Hippocampal formation (tissue), 2 donors: Measurements from ENCODE around the gene EPHB3.

ENCODE experiments used
- DNase-seq, 2 donors: peaks; one replicate each; lab custom pipeline; 2025; lab: John Stamatoyannopoulos, UW

EPHB3 gene

DNA sequence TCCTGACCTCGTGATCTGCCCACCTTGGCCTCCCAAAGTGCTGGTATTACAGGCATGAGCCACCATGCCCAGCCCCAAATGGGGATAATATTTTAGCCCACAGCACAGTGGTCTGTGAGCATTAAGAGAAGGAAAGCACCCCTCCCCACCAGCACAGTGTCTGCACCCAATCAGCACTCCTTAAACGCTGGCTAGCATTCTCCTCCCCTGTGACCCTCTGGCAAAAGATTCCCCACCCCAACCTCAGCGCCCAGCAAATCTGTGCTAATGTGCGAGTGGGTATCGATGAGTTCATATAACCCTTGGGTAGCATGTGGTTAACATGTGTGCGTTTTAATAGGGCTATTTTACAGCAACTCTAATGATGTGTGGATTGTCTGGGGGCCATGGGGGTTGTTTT is 18.3 kb upstream of the EPHB3 start:
- DNase-seq: no peak

DNA sequence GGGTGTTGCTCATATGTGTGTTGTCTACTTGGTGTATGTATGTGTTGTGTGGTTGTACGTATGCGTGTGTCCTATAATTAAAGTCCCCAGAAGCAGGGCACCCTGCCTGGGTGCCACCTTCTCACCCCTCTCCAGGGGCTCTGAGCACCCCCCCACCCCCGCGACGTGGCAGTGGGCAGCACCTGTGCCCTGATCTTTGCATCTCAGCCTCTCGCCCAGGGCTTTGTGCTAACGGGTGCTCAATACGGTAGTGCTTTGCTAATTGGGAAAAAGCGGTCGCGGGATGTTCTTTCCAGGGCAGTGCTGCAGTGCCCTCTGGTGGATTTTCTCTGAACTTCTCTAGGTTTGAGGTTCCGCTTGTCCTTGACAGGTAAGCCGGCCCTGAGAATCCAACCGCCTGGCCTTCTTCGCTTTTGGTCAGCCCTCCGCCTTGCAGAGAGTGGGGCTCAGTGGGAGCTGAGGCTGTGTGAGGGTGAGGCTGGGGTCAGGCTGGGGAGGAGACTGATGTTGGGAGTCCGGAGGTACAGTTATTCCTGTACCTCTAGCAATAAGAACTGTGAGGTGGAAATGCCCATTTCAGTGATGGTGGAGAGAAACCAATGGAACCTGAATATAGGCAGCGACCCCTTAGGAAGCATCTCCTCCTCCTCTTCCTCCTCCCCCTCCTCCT is 17.6 kb upstream of the EPHB3 start:
- DNase-seq: peak; percentile 66 to 68

DNA sequence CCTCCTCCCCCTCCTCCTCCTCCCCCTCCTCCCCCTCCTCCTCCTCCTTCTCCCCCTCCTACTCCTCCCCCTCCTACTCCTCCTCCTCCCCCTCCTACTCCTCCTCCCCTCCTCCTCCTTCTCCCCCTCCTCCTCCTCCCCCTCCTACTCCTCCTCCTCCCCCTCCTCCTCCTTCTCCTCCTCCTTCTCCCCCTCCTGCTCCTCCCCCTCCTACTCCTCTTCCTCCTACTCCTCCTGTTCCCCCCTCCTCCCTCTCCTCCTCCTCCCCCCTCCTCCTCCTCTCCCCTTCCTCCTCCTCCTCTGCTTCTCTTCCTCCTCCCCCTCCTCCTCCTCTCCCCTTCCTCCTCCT is 17.1 kb upstream of the EPHB3 start:
- DNase-seq: no peak

DNA sequence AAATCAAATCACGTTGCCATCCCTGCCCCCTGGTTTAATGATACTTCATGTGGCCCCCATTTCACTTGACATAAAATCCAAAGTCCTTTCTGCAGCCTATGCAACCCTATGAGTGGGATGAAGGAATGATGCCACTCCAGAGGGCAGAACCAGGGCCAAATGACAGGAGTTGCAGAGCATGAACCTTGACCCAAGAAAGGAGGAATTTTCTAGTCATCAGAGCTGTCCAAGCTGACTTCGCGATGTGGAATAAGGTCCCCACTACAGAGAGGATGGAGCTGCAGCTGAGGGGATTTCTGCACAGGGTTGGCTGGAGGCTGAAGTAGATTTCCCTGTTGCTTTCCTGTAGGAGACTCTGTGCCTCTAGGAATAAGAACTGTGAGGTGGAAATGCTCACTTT is 15.8 kb upstream of the EPHB3 start:
- no peak for DNase-seq

DNA sequence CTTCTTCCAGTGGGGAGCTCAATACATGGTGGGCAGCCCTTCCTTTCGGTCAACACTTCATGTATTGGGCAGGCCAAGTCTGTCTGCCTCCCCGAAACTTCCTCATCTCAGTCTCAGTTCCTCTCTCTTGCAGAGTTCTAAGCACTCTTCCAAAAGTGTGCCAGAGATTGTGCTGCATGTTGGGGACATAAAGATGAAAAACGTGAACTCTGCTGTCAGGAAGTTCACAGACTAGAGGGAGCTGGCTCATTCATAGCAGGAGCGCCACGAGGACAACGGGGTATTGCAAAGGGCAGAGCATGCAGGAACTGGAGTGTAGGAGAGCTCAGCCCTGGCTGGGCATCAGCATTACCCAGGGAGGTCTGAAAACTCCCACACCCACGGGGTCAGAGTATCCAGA is 15.3 kb upstream of the EPHB3 start:
- DNase-seq: peak in 1 of 2 donors; percentile 33

DNA sequence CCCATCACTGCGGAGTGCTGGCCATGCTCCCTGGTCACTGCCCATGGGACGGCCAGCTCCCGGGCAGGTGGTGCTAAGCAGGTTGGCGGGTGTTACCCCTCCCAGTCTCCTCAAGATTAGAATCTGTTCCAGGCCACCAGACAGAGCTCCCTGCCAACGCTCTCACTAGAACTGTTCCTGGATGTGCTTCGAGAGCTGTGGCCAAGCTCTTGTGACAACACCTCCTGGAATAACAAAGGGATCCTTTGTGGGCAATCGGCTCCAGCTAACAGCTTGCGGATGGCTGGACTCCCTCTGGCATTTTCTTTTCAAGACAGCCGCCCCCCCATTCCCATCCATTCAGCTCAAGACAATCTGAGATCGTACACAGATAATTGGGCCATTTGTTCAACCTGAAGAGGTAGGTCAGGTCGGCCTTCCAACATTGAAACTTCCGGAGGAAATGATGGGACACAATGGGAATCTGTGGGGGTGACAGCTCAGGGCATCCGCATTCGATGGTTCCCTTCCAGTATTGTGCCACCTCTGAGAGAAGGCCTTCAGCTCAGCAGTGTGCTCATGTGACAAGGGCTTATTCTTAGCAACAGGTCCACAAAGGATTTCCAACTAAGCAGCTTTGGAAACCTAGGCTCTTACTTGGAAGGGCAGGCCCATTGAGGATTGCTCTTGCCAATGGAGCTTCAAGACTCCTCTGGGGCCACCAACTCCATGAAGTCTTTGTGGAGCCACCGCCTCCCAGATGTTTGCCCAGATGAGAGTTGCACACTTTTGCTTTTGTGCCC is 11.6 kb upstream of the EPHB3 start:
- peak in 1 of 2 donors; percentile 32 for DNase-seq

DNA sequence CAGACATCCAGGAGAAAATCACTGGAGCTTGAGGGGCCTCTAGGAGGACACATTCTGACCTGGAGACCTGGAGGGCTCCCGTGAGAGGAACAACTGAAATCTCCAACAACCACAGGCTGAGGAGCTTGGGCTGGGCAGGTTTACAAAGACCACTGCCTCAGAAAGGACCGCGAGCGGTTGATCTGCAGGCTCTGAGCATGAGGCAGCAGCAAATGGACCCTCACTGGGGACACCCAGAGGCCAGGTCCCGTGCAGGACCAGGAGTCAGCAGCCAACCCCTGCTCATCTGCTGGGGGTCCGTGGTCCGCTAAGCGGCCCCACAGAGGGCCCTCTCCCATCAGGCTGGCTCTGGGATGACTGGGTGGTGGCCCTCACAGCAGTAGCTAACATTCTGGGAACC is 10.5 kb upstream of the EPHB3 start:
- DNase-seq: no peak

DNA sequence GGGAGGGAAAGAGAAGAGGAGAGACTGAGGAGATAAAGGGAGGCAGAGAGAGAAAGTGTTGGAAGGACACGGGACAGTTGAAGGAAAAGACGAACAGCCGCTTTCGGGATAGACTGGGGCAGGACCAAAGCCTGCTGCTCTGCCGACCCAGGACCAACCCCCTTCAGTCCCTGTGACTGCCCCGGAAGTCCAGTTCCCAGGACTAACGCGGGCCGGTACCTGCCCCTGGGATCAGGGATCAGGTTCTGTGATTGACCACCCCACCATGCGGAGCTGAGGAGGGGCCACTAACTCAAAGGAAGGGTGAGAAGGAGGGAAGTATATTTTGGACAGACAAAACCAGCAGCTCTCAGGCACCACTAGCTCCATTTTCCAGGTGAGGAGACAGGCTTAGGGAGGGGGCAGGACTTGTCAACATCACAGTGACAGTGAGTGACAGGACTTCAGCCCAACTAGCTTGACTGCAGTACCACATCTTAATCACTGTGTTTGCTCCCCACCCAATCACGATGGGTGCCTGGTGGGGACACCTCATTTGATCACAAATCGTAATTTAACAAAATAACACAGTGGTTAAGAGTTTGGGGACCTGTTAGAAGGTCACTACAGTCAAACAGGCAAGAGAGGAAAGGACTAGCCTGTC is 9.8 kb upstream of the EPHB3 start:
- no peak for DNase-seq

DNA sequence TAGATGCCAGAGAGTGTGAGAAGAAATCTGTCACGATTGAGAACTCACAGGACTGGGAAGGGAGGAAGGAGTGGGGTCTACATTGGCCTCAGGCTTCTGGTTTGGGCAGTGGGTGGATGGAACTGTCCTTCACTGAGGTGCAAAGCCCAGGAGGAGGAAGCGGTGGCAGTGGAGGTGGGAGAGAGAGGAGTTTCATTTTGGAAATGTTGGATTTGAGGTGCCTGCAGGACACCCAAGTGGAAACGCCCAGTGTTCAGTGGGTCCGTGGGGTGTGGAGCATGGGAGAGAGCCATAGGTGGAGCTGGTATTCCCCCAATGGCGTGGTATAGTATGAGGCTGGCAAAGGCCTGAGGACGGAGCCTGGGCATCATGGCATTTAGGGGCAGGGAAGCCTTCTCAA is 9.3 kb upstream of the EPHB3 start:
- no peak for DNase-seq

DNA sequence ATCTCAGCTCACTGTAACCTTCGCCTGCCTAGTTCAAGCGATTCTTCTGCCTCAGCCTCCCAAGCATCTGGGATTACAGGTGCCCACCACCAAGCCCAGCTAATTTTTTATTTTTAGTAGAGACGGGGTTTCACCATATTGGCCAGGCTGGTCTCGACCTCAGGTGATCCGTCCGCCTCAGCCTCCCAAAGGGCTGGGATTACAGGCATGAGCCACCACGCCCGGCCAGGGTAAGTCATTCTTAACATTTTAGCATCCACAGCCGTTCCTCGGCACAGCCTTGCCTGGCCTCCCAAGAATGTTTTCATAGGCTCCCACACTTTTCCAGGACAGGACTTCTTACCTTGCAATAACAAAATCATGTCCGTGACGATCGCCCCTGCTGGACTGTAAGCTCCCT is 8.7 kb upstream of the EPHB3 start:
- no peak for DNase-seq

DNA sequence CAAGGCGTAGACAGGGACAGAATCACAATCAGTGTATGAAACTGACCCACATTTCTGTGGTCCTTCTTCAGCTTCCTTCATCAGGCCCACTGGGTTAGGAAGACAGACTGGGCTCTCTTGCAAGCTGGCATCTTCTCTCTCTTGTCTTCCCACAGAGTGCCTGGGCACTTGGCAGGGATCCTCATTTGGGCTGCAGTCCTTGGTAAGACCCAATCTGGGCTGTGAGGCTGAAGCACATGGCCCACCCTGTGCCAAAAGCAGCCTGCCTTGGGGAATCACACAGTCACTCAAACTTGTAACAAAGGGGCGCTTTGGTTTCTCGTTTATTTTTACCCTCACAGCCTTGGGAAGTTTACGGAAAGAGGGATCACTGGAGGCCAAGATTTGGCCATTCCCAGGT is 8.2 kb upstream of the EPHB3 start:
- DNase-seq: peak; percentile 19 to 38

DNA sequence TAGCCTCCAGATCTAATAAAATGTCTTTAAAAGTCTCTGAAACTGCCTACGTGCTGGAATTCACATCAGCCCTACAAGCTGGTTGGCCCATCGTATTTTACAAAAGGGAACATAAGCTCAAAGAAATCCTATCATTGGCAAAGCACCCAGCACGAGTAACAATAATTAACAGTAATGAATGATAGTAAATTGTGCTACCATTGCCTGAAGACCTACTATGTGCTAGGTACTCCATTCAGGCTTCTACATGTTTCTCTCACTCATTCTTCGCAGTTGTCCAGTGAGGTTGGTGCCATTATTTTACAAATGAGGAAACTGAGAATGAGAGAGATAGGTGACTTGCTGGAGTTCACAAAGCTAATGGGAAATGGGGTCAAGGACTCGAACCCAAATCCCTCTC is 7.1 kb upstream of the EPHB3 start:
- no peak for DNase-seq

DNA sequence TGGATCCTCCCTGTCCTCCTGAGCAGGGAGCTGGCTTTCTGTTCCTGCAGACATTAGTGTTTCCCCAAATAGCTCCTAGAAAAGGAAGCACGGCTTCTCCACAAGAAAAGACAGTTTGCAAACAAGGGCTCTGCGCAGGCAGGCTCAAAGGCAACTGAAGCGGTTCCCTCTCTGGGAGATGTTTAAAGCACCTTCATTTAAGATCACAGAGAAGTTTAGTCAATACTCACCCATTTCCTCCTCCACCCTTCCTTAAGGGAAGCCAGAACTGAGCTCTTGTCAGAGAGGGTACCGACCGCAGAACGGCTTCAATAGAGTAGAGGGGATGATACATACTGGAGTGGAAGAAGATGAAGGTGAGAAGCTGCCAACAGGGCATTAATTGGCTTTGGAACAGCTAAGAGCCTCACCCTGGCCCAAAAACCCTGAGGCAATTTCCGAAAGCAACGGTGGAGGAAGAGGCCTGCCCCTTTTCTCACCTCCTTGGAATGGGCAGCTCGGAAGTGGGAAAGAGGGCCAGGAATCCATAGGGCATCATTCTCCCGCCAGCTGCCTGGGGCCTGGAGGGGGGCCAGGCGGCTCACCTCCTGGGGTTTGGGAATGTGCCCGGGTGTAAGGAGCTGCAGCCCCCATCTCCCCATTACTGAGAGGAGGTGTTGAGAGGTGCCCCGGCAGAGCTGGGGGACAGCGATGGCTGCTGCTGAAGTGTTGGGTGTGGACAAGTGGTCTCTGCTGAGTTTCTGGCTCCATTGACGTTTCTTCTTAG is 4.8 kb upstream of the EPHB3 start:
- DNase-seq: no peak

DNA sequence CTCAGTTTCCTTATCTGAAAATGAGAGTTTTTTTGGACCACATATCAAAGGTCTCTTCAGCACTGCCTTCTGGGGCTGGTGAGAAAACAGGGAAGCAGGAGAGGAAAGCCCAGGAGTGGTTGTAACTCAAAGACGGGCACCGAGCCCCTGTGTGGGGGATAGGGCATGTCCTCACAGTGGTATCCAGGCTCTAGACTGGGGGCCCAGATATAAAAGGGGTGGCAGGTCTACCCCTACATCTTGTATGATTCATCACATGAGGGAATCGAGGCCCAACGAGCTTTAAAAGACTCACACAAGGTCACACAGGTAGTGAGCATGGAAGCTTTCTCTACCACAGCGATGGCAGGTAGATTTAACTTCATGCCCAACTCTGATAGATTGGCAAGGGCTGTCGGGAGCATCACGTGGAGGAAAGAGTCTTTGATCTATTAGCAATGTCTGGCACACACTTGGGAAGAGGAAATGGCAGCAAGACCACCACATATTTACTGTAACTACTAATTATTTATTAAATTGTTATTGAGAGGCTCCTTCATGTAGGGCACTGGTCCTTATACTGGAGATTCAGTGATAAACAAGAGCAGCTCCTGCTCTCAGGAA is 4.1 kb upstream of the EPHB3 start:
- DNase-seq: no peak

DNA sequence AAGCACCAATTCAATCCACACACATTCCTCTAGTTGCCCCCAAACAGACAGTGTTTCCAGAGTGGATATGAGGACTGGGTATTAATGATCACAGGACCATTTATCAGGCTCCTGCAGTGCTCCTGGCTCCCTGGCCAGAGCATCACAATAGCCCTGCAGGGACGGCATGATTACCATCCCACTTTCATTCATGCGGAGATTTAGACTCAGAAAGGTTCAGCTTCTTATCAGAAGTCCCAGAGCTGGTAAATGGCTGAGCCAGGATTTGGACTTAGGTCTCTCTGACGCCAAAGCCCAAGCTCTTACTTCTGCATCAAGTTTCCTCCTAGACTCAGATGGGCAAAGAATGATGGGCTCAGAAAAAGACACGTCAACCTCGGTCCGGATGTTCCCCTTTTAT is 2.9 kb upstream of the EPHB3 start:
- DNase-seq: no peak

DNA sequence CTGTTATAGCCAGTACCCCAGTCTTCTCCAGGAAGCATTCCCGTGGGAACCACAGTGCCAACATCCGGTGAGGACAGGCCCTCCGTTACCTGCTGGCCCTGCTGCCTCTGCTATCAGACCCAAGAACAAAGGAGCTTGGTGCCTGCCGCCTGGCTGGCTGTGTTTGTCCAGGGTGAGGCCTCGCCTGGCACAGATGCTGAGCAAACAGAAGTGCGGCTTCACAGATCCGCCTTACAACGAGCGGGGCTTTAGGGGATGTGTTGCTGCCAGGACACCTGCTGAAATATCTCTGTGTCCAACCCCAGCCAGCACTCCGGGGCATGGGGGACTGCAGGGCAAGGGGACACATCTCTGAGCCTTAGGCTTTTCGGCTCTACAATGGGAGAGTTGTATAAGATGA is 2.2 kb upstream of the EPHB3 start:
- DNase-seq: no peak

DNA sequence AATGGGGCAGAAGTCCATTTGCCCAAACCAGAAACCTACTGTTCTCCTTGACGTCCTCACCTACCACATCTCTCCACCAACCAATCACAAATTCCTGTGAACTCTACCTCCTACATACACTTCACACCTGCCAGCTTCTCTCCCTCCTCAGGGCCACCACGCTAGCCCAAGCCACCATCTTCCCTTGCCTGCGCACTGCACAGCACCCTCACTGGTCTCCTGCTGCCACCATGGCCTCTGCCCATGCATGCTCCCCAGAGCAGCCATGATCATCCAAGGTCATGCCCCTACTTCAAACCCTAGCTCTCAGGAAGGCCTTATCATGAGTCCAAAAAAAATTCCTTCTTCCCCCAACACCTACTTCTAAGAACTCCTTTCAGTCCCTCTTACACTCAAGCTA is 1.1 kb upstream of the EPHB3 start:
- DNase-seq: no peak

DNA sequence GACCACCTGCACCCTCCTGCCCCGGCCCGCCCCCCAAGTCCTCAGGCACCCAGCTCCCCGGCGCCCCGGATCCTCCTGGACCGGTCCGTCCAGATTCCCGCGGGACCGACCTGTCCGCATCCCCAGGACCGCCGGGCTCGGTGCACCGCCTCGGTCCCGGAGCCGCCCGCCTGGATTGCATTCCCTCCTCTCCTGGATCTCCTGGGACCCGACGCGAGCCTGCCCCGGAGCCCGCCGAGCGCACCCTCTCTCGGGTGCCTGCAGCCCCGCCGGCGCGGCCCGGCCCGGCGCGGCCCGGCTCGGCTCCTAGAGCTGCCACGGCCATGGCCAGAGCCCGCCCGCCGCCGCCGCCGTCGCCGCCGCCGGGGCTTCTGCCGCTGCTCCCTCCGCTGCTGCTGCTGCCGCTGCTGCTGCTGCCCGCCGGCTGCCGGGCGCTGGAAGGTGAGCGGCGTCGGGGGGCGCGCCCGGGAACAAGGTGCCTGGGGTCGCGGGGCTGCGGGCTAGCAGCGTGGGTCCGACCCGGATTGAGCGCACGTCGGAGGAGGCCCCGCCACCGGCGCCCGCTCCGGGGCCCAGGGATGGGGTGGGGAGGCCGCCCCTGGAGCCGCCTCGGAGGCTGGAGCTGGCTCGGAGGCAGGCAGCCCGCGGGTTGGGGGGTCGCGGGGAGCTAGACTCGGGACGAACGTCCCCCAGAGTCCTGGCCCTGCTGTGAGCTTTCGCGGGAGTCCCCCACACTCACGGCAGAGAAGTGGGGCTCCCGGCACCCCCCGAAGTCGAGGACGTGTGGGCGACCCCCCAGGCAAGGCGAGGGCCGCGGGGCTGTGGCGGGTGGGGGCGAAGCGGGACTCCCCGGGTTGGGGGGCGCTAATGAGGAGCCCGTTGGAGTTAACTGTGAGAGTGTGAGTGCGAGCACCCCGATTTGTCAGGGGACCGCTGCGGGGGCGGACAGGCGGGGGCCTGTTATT is 610 bp downstream of the EPHB3 start:
- DNase-seq: no peak

DNA sequence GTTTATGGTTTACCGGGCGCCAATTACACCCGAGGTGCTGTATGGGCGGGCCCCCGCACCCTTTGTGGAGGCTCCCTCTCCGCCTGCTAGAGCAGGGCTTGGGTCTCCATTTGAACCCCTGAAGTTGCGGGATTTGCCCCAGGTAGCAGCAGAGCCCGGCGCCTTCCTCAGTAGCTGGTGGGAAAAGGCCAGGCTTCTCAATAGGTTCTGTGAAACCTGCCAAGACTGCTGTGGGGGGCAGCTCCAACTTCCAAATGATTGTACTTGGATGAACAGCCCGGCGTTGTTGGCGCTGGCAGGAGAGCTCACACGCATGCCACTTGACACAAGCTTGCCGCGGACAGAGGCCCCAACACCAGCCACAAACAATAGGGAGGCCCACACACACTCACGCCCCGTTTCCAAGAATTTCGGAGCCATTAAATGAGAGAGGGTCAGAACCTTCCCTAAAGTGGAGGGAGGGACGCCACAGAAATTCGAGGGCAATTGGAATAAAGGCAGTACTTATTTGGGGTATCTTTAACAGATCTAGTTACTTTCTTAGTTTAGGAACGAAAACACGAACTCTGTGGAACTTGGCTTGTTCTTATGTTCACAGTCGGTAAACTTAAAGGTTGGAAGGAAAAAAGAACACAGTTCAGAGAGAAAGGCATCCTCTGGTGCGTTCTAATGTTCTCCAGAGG is 1.4 kb downstream of the EPHB3 start:
- DNase-seq: peak; percentile 27 to 29

DNA sequence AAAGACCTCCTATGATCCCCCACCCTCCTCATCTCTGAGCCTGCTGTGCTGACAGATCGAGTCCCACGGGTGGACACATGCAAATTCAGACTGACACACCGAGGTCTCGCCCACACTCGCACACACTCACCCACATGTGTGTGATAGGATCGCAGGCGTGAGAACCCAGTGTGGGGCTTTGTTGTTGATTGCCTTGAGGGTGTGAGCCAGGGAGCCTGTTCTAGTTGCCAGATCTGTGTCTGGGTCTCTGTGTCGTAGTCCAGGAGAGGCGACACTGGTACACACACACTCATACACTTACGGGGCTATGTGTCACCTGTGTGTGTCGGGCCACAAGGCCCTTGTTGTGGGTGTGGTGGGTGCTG is 2.0 kb downstream of the EPHB3 start:
- no peak for DNase-seq
